Stimulated activated CD8-positive, alpha-beta memory T cell treated with anti-CD3 and anti-CD28 coated beads, Interleukin-7, amount 100 ng/mL, for 48 hours (primary cell): Measurements from ENCODE around the gene OR1I1.
A peak's percentile ranks its signal among the peaks of the same experiment; 100 is the strongest.
"Not testable (repeated sequence)": the region's sequence is repeated elsewhere in the genome, so short reads cannot be mapped to it uniquely, and the experiment has no call there.

Experiments
- DNase-seq, 2 donors: peaks; one replicate each; pipeline ENCODE4 v3.0.0-alpha.2; 2020; ENCODE audit warnings: low read depth in 1 of 2; ENCODE audit errors: extremely low read depth in 1 of 2

Gene OR1I1

GRCh38 chr19:15097980-15098379, 16.0 kb downstream of the OR1I1 start:
- not testable (repeated sequence) for DNase-seq

- DNase-seq, result no peak
Observed at GRCh38 chr19:15098460-15098859, 16.4 kb downstream of the OR1I1 start.

- no peak for DNase-seq
Observed at GRCh38 chr19:15099017-15099582, 17.1 kb downstream of the OR1I1 start.

GRCh38 chr19:15101479-15102082, 19.6 kb downstream of the OR1I1 start:
- peak in 1 of 2 donors; percentile 38 for DNase-seq

GRCh38 chr19:15104003-15104402, 22.0 kb downstream of the OR1I1 start:
- DNase-seq, result no peak

- no peak for DNase-seq
Observed at GRCh38 chr19:15104411-15104810, 22.4 kb downstream of the OR1I1 start.

GRCh38 chr19:15105044-15105443, 23.0 kb downstream of the OR1I1 start:
- no peak for DNase-seq

GRCh38 chr19:15107061-15108010, 25.3 kb downstream of the OR1I1 start, which contains the start of gene SYDE1:
SYDE1 (plus strand) TSS chr19:15107401; CDS start chr19:15107434, 33 bp downstream.
- DNase-seq, result no peak

GRCh38 chr19:15108145-15108844, 26.3 kb downstream of the OR1I1 start:
- DNase-seq, result no peak

- no peak for DNase-seq
Observed at GRCh38 chr19:15108845-15109767, 27.1 kb downstream of the OR1I1 start.

GRCh38 chr19:15109768-15110417, 27.9 kb downstream of the OR1I1 start:
- no peak for DNase-seq

- no peak for DNase-seq
Observed at GRCh38 chr19:15110418-15110815, 28.4 kb downstream of the OR1I1 start.

GRCh38 chr19:15111758-15112157, 29.7 kb downstream of the OR1I1 start:
- DNase-seq, result no peak

- no peak for DNase-seq
Observed at GRCh38 chr19:15112385-15112784, 30.4 kb downstream of the OR1I1 start.

GRCh38 chr19:15113245-15114152, 31.5 kb downstream of the OR1I1 start:
- DNase-seq, result no peak

- no peak for DNase-seq
Observed at GRCh38 chr19:15114153-15114540, 32.1 kb downstream of the OR1I1 start.

- no peak for DNase-seq
Observed at GRCh38 chr19:15115080-15115479, 33.1 kb downstream of the OR1I1 start.

GRCh38 chr19:15115762-15116615, 34.0 kb downstream of the OR1I1 start:
- no peak for DNase-seq
